SU-DHL-6 (cell line): ENCODE results near the gene SMARCA4.

Source experiments
- H2AFZ ChIP-seq: fragments of 200-600 bp; sonication (generic); 2 replicates; pipeline ENCODE4 v1.6.1; 2014; ENCODE audit warnings: low read depth, mild to moderate bottlenecking, moderate library complexity, mixed read lengths, antibody characterized with exemption, low read length; ENCODE audit not compliant: severe bottlenecking
- H3F3A ChIP-seq: fragments of 200-600 bp; shearing (Covaris generic); 2 replicates; pipeline ENCODE4 v1.6.0; 2016; ENCODE audit warnings: antibody characterized with exemption, mild to moderate bottlenecking; ENCODE audit not compliant: insufficient read depth
- H3K27ac ChIP-seq: fragments of 200-600 bp; sonication (generic); 2 replicates; pipeline ENCODE4 v1.5.1; 2016; ENCODE audit warnings: low read depth, mild to moderate bottlenecking, low read length, moderate library complexity, mixed read lengths
- H3K27me3 ChIP-seq: fragments of 200-600 bp; sonication (generic), shearing (Covaris generic); 2 replicates; pipeline ENCODE4 v1.6.0; 2014; ENCODE audit warnings: mild to moderate bottlenecking, low read length
- H3K36me3 ChIP-seq: fragments of 200-600 bp; sonication (generic); 2 replicates; pipeline ENCODE4 v1.6.1; 2014; ENCODE audit warnings: mild to moderate bottlenecking, low read length, mixed read lengths
- H3K4me2 ChIP-seq: fragments of 300-600, 200-600 bp; shearing (Covaris generic), sonication (generic); 2 replicates; pipeline ENCODE4 v1.6.0; 2014; ENCODE audit warnings: low read length, low read depth, mild to moderate bottlenecking; ENCODE audit not compliant: poor library complexity, severe bottlenecking
- H3K4me3 ChIP-seq: fragments of 200-600 bp; sonication (generic); 2 replicates; pipeline ENCODE4 v1.5.1; 2014; ENCODE audit warnings: antibody characterized with exemption, low read length, mild to moderate bottlenecking, mixed read lengths; ENCODE audit not compliant: insufficient read depth, poor library complexity, severe bottlenecking
- H3K79me2 ChIP-seq: fragments of 200-600 bp; sonication (generic); 2 replicates; pipeline ENCODE4 v1.6.1; 2014; ENCODE audit warnings: mild to moderate bottlenecking, low read length, moderate library complexity; ENCODE audit not compliant: insufficient read depth
- H3K9ac ChIP-seq: fragments of 200-600 bp; sonication (generic); 2 replicates; pipeline ENCODE4 v1.7.0; 2014; ENCODE audit warnings: mild to moderate bottlenecking, low read length
- H3K9me2 ChIP-seq: fragments of 200-600 bp; sonication (generic); replicated peaks from 2 replicates; pipeline ENCODE4 v1.6.1; 2014; ENCODE audit warnings: low read length; ENCODE audit not compliant: insufficient read depth
- H3K9me3 ChIP-seq: fragments of 200-600 bp; sonication (generic); 2 replicates; pipeline ENCODE4 v1.6.1; 2014; ENCODE audit warnings: low read length, mixed read lengths; ENCODE audit not compliant: insufficient read depth
- H4K20me1 ChIP-seq: fragments of 200-600 bp; sonication (generic); 2 replicates; pipeline ENCODE4 v1.6.1; 2014; ENCODE audit warnings: low read depth, mild to moderate bottlenecking, antibody characterized with exemption, low read length, moderate library complexity, mixed read lengths
- CTCF ChIP-seq: fragments of 200-600 bp; sonication (generic); IDR thresholded peaks from one replicate; pipeline ENCODE4 v1.5.1; 2017; ENCODE audit warnings: antibody characterized with exemption, mild to moderate bottlenecking, low read length, moderate library complexity; ENCODE audit not compliant: insufficient read depth, poor library complexity, severe bottlenecking
- EZH2phosphoT487 ChIP-seq: fragments of 200-600 bp; sonication (generic), shearing (Covaris generic); conservative IDR thresholded peaks from 2 replicates; pipeline ENCODE4 v1.6.1; 2018; ENCODE audit warnings: mild to moderate bottlenecking, antibody characterized with exemption, low read length, moderate library complexity, mixed read lengths

The SMARCA4 gene

GRCh38 chr19:10985502-10985901 lies 24.7 kb downstream of the SMARCA4 start:
- TF ChIP-seq CTCF (no peak), EZH2phosphoT487 (no peak)
- peaks cover 9% of the 10 kb centered on the region for H3K36me3 ChIP-seq
- no peaks in the 10 kb centered on the region for H3K27me3 ChIP-seq
- no peaks in the 10 kb centered on the region for H3K9me3 ChIP-seq
- H3K9ac ChIP-seq = no peak overlapping the region
- H3K4me3 ChIP-seq = no peak overlapping the region
- peaks cover 13% of the 10 kb centered on the region; the same call in 1 of the 2 replicates for H4K20me1 ChIP-seq
- no peaks in the 10 kb centered on the region for H3K9me2 ChIP-seq
- H3F3A ChIP-seq = peaks cover 4% of the 10 kb centered on the region; the same call in 1 of the 2 replicates
- H2AFZ ChIP-seq = no peak overlapping the region
- peaks cover 74% of the 10 kb centered on the region for H3K79me2 ChIP-seq
- H3K4me2 ChIP-seq = no peak overlapping the region
- H3K27ac ChIP-seq = no peak overlapping the region

DNA sequence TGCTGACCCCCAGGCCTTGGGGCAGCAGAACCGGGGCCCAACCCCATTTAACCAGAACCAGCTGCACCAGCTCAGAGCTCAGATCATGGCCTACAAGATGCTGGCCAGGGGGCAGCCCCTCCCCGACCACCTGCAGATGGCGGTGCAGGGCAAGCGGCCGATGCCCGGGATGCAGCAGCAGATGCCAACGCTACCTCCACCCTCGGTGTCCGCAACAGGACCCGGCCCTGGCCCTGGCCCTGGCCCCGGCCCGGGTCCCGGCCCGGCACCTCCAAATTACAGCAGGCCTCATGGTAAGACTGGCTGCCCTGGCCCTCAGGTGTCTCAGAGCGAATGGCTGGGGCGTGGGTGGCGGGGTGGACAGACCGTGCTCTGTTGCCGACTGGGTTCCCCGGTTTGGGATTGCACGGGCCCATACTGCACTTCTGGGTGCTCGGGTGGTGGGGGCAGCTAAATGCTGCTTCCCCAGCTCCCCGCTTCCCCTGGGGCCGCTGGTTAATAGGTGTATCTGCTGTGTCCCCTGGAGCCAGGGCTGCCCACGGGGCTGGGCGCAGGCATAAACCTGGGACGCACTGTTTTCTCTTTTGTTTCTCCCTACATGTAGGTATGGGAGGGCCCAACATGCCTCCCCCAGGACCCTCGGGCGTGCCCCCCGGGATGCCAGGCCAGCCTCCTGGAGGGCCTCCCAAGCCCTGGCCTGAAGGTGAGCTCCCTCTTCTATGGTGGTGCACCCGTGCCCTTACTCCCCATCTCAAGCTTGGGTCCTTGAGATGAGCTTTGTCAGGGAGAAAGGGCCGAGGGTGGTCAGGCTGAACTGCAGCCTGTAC lies 25.7 kb downstream of the SMARCA4 start:
- Histone ChIP-seq H3K36me3 (peaks cover 13% of the 10 kb centered on the region; the same call in 1 of the 2 replicates), H2AFZ (no peak overlapping the region), H4K20me1 (peaks cover 10% of the 10 kb centered on the region; the same call in 1 of the 2 replicates), H3K27me3 (no peaks in the 10 kb centered on the region), H3K4me3 (no peak overlapping the region), H3K79me2 (peaks cover 67% of the 10 kb centered on the region), H3K27ac (no peak overlapping the region), H3K4me2 (no peak overlapping the region), H3K9me3 (no peaks in the 10 kb centered on the region), H3K9me2 (no peaks in the 10 kb centered on the region), H3F3A (no peaks in the 10 kb centered on the region), H3K9ac (no peak overlapping the region)
- TF ChIP-seq EZH2phosphoT487 (no peak), CTCF (no peak)

DNA sequence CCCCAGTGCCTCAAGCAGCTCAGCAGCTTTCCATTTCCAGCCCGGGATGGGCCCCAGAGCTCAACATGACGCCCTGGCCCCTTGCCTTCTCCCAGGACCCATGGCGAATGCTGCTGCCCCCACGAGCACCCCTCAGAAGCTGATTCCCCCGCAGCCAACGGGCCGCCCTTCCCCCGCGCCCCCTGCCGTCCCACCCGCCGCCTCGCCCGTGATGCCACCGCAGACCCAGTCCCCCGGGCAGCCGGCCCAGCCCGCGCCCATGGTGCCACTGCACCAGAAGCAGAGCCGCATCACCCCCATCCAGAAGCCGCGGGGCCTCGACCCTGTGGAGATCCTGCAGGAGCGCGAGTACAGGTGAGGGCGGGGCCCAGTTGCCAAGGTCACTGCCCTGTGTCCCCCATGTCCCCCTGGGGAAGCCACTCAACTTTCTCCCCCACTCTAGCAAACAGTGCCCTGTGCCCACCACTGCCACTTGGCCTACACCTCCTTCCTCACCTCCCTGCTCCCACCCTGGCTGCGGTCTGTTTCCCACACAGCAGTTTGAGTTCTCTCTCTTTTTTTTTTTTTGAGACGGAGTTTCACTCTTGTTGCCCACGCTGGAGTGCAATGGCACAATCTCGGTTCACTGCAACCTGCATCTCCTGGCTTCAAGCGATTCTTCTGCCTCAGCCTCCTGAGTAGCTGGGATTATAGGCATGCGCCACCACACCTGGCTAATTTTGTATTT lies 26.9 kb downstream of the SMARCA4 start:
- Histone ChIP-seq H3K27me3 (no peaks in the 10 kb centered on the region), H3K4me3 (no peak overlapping the region), H2AFZ (no peak overlapping the region), H3K9ac (no peak overlapping the region), H3K79me2 (peaks cover 57% of the 10 kb centered on the region), H3K9me3 (no peaks in the 10 kb centered on the region), H4K20me1 (peaks cover 9% of the 10 kb centered on the region; the same call in 1 of the 2 replicates), H3K4me2 (no peak overlapping the region), H3K36me3 (peaks cover 13% of the 10 kb centered on the region; the same call in 1 of the 2 replicates), H3K9me2 (no peaks in the 10 kb centered on the region), H3F3A (no peaks in the 10 kb centered on the region), H3K27ac (no peak overlapping the region)
- no peak for TF ChIP-seq CTCF
- TF ChIP-seq EZH2phosphoT487 = no peak
